ENCODE measurements around the gene TBC1D25.

Gene TBC1D25, protein sequence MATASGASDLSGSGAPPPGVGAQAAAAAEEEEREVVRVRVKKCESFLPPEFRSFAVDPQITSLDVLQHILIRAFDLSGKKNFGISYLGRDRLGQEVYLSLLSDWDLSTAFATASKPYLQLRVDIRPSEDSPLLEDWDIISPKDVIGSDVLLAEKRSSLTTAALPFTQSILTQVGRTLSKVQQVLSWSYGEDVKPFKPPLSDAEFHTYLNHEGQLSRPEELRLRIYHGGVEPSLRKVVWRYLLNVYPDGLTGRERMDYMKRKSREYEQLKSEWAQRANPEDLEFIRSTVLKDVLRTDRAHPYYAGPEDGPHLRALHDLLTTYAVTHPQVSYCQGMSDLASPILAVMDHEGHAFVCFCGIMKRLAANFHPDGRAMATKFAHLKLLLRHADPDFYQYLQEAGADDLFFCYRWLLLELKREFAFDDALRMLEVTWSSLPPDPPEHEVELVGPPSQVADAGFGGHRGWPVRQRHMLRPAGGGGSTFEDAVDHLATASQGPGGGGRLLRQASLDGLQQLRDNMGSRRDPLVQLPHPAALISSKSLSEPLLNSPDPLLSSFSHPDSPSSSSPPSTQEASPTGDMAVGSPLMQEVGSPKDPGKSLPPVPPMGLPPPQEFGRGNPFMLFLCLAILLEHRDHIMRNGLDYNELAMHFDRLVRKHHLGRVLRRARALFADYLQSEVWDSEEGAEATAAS

DNA sequence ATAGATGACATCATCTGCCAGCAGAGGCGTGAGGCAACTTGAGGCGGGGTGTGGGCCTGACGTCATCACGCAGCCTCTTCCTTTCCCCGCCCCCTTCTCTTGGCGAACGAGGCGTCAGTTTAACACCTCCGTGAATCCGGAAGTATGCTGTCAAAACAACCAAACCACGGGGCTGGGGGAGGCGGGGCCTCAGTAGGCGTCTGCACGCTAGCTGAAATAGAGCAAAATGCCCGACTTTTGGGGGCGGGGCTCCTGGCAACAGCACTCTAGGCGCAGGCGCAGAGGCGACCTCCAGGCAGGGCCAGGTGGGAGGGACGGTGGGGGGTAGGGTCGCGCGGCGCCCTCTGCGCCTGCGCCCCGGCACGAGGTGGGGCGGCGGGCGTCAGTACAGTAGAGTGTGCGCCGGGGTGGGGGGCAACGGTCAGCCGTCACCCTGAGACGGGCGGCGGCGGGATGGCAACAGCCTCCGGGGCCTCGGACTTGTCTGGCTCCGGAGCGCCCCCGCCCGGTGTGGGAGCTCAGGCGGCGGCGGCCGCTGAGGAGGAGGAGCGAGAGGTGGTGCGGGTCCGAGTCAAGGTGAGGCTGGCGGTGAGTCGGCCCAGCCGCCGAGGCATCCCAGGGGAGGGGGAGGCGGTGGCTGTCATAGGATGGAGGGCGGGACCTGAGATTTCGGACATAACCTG, at the start of gene TBC1D25:
TSS of gene TBC1D25 (plus strand) at position 370 of the 683 bp plus-strand sequence. CDS start at position 454, 84 bp downstream.
- FAIRE-seq: peak; percentile 73

DNA sequence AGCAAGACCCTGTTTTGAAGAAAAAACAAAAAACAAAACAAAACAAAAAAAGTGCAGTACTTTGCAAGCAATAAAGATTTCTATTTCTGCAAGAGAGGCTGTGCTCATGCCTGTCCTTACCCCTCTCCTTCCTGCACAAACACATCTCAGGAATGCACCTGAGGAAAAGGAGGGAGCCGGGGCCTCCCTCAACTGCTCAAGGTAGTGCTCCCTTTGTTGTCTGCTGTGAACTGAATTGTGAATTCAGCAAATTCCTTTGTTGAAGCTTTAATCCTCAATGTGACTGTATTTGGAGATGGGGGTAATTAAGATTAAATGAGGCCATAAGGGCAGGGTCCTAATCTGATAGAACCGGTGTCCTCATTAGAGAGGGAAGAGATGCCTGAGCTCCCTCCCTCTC, 49.6 kb upstream of the TBC1D25 start:
- FAIRE-seq: no peak

DNA sequence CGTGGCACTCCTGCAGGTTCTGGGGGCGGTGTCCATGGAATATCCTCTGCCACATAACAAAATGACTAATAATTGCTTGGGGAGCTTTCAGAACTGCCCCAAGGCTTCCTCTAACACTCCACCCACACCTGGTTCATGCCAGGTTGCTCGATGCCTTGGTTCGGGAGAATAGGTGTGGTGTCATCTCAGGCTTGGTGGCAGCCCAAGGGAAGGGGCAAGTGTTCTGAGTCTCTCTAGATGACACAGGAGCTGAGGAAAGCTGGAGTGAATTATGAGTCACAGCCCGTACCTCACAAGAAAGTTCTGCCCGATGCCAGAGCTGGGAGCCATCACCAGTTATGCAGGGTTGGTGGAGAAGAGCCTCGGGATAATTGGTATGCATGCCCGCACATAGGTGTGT, 48.9 kb upstream of the TBC1D25 start:
- FAIRE-seq: no peak

DNA sequence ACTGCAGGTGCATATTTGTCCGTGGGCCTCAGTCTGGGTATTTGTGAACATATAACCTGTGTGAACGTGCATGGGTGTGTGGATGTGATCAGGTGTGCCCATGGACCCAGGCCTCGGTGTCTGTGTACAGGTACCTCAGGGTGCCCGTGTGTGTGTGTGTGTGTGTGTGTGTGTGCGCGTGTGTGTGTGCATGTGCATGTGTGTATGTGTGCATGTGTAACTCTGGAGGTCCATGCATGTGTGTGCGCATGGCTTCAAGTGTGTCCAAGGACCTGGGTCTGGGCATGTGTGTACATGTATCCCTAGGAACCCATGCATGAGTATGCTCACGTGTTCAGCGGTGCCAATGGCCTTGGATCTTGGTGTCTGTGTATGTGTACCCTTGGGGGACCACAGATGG, 47.7 kb upstream of the TBC1D25 start:
- FAIRE-seq: no peak

DNA sequence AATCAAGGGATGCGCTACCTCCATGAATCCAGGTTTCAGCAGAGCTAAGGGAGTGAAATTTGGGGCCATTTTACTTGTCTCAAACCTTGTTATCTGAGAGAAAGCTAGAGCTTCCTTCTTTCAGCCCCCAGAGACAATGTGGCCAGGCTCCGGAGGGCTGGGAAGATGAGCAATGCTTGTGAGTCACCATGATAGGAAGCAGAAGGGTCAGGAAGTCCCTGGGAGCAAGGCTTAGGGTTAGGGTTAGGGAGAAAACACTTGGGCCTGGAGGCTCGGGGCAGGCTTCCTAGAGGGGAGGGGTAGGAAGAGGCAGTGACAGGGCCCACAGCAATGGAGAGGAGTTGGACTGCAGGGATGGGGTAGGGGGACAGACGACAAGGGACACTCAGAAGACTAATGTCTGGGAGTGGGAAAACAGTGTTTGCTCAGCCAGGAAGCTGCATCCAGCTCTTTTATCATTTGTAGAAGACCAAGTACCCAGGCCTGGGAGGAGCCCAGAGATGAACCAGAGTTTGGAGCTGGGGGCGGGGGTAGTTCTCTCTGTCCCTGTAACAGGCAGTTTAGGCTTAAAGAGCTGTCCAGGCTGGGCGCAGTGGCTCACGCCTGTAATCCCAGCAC, 47.1 kb upstream of the TBC1D25 start:
- no peak for FAIRE-seq

DNA sequence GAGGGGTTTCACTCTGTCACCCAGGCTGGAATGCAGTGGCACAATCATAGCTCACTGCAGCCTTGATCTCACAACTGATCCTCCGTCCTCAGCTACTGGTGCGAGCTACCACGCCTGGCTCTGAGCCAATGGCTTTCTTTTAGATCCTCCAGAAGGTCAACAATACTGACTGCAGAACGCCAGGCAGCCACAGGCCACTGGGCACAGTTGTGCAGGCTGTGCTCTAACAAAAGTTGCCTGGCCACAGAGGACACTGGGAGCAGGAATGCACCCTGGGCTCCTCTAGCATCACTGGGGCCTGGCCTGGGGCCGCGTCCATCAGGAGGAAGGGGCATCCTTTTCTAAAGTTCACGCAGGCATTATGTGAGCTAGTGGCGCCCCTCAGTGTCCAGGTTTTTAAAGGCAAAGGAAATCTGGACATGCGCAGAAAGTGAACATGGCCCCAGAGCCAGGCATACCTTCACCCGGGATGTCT, 45.6 kb upstream of the TBC1D25 start:
- no peak for FAIRE-seq

DNA sequence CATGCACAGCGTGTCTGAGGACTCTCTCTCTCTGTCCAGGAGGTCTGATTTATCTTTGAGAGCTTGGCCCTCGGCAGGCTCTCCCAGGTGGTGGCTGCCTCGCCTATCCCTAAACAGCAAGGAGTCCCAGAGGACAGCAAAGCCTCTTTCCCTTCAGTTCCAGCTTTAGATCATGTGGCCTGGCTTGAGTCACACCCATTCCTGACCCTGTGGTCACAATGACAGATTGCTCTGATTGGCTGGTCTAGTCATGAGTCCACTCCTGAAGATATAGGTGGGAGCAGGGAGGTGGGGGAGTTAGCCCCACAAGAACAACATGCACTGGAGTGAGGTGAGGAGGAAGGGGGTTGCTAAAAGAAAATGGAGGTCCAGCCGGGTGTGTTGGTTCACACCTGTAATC, 42.9 kb upstream of the TBC1D25 start:
- FAIRE-seq: no peak

DNA sequence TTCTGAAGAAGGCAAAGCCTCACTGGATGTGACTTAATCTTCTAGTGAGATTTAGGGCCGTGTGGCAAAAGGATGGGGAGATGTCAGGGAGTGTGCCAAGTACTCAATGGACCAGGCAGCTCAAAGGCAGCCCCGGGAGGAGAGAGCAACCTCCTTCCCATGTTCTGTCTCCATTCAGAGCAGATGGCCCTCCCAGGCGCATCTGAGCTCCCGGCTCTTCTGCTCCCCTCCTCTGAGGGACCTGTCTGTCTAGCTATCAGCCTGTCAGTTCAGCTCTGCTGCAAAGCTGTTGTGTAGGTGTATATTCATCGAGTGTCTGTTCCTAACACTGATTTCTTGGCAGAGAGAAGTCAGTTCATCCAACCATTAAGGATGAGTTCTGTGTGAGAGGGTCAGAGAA, 41.6 kb upstream of the TBC1D25 start:
- no peak for FAIRE-seq

DNA sequence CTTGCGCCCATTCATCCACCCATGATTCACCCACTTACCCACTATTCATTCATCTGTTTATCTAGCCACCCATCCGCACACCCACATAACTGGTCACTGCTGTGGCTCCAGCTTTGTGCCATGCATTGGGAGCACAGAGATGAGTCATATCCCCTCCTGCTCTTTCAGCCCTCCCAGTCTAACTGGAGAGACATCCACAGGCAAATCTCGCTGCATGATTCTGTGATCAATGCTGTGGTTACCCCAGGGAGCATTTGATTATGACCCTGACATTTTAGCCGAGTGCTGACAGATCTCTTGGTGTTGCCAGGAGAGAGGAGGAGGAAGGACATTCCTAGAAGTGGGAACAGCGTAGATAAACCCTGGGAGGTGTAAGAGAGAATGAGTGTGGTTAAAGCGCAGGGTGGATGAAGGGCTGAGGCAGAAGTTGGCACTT, 41.1 kb upstream of the TBC1D25 start:
- no peak for FAIRE-seq

DNA sequence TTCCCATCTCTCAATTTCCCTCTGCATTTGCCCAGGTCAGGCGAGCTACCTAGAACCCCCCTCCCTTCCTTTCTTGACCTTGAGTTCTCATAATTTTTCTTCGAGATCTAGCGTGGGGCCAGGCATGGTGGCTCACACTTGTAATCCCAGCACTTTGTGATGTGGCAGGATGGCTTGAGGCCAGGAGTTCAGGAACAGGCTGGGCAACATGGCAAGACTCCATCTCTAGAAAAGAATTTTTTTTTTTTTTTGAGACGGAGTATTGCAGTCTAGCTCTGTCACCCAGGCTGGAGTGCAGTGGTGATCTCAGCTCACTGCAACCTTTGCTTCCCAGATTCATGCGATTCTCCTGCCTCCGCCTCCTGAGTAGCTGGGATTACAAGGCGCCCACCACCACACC, 35.3 kb upstream of the TBC1D25 start:
- no peak for FAIRE-seq

DNA sequence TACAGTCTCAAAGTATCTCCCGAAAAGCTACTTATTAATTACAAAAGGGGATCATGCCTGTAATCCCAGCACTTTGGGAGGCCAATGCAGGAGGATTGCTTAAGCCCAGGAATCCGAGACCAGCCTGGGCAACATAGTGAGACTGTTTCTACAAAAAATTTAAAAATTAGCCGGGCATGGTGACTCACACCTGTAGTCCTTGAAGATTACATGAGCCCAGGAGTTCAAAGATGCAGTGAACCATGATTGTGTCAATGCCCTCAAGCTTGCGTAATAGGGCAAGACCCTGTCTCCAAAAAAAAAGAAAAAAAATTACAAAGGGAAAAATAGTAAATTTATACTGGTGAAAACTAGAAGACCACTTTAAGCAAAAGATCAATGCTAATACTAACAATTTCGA, 34.0 kb upstream of the TBC1D25 start:
- FAIRE-seq: no peak

DNA sequence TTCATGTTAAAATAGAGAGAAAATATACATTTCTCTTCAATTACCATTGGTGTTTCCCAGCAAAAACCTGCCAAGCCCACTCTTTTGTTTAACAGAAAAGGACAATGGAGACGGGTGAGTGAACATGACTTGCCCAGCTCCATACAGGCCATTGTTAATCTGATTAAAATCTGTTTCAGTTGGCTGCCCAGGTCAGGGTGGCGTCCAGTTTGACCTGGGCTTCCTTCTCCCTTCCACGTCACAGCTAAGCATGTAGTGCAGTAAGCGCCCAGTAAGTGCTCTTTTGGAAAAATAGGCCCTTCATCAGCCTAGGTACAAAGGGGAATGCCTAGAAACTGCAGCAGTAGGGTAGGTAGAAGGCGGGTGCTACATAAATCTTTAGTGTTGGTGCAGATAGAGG, 32.3 kb upstream of the TBC1D25 start:
- no peak for FAIRE-seq

DNA sequence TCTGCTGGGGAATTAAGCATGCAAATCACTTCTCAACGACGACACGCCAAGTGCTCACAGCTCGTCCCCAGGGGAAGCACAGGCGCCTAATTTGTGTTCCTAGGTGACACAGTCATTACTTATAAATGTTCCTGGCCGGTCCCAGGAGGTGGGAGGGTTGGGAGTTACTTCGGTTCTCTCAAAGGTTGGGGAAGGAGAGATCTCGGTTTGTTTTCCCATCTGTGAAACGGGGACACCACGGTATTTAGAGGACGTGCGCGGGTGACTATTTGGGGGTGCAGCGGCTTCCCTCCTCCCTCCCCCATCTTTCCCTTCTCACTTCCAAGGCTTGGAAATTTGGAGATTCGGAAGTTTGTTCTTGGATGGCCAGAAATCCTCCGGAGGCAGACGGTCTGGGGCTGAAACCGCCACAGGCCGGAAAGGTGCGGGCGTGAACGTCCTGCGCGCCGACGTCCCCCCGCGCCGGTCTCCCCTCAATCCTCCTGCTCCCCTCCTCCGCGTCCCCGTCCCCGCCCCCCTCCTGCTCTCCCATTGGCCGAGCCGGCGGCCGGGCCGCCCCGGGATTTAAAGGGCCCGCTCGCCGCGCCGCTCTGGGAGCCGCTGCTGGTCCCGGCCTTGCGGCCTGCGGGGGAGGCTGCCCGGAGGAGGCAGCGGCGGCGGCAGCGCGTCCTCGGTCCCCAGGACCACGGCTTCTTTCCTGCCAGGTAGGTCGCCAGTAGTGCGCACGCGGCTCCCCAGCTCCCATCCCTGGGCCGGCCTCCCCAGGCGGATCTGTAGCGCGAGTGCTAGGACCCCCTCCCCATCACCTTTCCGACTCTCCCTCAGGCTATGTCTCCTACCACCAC, 30.9 kb upstream of the TBC1D25 start, which contains the start of gene PORCN:
TSS of gene PORCN (plus strand) at position 593 of the 845 bp plus-strand sequence. CDS start 829 bp downstream, outside the sequence.
- no peak for FAIRE-seq

DNA sequence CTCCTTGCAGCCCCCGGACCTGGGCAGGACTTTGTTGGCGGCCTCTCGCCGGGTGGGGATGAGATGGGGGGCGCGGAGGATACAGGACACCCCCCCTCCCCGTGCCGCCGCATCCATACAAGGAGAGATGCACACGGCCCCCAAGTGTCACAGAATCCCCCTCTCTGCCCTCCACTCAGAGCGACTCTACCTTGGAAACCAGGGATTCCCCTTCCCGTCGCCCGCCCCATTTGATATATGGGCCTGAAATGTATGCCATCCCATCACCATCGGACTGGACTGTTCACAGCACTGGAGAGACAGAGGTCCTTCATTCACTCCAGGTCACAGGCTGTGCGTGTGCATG, 30.3 kb upstream of the TBC1D25 start:
- FAIRE-seq: no peak

DNA sequence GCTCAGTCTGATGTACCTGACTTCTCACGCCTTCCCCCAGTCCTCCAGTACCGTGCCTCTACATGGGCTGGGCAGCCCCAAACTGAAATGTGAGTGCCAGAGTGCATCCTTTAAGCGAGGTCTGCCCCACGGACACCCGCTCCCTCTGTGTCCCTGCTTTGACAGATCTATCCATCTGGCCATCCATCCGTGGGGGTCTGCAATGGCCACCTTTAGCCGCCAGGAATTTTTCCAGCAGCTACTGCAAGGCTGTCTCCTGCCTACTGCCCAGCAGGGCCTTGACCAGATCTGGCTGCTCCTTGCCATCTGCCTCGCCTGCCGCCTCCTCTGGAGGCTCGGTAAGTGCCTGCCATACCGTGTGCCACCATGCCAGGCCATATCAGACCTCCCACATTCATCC, 29.9 kb upstream of the TBC1D25 start:
- FAIRE-seq: no peak

DNA sequence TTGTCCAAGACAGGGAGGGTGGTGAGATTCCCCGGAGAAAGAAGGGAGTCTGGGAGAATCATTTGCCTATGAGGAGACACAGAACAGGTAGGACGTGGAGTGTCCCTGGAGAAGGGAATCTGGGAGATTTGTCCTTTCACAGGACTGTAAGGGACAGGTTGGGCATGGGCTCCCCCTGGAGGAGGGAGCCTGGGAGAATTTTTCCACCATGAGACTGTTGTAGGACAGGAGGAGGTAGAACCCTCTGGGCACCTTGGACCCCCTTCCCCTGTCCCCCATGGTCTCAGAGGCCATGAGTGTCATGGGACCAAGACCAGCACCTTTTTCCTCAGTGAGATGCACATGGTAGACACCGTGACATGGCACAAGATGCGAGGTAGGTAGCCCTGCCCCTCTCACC, 28.0 kb upstream of the TBC1D25 start:
- no peak for FAIRE-seq

DNA sequence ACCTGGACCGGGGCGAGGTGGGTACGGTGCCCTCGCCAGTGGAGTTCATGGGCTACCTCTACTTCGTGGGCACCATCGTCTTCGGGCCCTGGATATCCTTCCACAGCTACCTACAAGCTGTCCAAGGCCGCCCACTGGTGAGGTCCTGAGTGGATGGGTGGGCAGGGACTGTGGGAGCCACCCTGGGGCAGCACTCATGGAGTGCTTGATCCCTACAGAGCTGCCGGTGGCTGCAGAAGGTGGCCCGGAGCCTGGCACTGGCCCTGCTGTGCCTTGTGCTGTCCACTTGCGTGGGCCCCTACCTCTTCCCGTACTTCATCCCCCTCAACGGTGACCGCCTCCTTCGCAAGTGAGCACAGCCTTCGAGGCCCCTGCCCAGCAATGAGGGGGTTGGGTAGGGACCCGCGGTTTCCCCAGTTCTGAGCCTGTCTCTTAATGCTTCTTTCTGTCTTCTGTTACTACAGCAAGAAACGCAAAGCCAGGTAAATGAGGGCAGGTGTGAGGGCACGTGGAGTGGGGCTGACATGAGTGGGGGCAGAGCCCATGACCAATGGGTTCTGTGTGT, 27.1 kb upstream of the TBC1D25 start:
- FAIRE-seq: no peak

DNA sequence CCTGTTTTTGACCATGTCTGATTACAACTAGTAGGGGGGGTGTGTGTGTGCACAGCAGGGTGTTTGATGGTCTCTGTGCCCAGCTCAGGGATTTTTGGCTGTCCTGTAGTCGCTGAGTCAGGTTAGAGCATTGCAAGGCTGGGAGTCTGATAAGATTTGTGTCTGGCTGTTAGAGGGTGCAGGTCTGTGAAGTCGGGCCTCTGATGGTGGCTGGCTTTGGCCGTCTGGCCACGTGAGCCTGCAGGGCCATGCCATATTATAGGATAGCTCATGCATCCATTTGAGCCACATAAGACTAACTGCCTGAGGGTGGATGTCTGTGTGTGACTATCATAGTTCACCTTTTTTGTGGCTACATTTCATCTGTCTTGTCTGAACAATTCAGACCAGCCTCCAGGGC, 25.8 kb upstream of the TBC1D25 start:
- no peak for FAIRE-seq

DNA sequence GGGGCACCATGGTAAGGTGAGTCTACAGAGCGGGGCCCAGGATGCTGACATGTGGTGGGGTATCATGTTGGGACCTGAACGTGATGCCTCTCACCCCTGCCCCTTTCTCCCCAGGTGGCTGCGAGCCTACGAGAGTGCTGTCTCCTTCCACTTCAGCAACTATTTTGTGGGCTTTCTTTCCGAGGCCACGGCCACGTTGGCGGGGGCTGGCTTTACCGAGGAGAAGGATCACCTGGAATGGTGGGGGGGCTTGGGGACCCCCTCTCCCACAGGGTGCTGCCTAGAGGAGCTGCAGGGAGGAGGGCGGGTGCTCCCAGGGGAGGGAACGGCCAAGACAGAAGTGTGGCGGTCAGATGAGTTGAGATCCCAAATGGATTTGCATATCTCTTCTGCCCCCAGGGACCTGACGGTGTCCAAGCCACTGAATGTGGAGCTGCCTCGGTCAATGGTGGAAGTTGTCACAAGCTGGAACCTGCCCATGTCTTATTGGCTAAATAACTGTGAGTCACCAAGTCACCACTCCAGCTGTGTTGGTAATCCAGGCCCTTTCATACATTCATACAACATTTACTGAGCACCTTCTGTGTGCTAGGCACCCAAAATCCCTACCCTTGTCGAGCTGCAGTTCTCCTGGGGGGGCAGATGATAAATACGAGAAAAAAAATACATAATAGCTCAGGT, 25.2 kb upstream of the TBC1D25 start:
- FAIRE-seq: no peak

DNA sequence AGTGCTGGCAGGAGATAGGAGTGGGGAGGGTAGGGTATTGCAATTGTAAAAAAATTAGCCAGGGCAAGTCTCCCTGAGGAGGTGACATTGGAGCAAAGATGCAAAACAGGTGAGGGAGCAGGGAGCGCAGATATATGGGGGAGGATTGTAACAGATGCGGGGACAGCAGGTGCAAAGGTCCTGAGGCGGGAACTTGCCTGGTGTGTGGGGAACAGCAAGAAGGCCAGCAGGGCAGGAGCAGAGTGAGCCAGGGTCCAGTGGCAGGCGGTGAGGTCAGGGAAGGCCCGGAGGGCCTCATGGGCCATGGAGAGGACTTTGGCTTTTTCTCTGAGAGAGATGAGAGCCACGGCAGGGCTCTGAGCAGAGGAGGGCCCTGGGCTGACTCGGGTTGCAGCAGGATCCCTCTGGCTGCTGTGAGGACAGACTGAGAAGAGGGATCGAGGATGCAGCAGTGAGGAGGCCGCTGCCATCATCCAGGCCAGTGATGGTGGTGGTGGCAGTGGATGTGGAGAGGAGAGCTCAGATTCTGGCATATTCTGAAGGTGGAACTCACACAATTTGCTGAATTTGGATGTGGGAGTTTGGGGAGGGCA, 24.6 kb upstream of the TBC1D25 start:
- no peak for FAIRE-seq

DNA sequence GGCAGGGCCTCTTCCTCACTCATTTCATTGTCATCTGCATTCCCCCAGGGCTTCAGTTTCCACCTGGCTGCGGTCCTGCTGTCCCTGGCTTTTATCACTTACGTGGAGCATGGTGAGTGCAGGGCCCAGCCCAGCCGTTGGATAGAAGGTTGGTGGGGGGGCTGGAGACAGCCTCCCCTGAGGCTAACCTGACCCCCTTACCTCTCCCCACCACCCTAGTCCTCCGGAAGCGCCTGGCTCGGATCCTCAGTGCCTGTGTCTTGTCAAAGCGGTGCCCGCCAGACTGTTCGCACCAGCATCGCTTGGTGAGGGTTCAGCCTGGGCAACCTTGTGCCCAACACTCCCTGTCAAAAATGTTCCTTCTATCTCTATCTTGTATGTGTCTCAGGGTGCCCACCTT, 23.7 kb upstream of the TBC1D25 start:
- no peak for FAIRE-seq

All from A204.1 (cell line).